ENCODE data around the gene KY. TPM values are rescaled to one million over a fixed set of nuclear protein-coding genes. Genes with fewer than 3 reads are reported as not detected.

The KY gene
- total and polyA plus RNA-seq, 2 of the 8 experiments (the other 6 are each of a cell fraction or from before 2014, with no cell fraction given): not detected

- TF ChIP-seq MAFK (IDR thresholded peaks at IDR 0.05; ENCODE audit: low read depth, low read length) (no peak), SIX5 (IDR thresholded peaks at IDR 0.05; ENCODE audit: low read depth, low read length) (no peak), YY1 (IDR thresholded peaks at IDR 0.05; ENCODE audit: low read depth, low read length) (no peak), RBBP5 (IDR thresholded peaks at IDR 0.05; ENCODE audit: borderline replicate concordance, low read depth, low read length) (no peak), TEAD4 (IDR thresholded peaks at IDR 0.05; ENCODE audit: low read depth, low read length) (no peak), KDM5A (IDR thresholded peaks at IDR 0.05; ENCODE audit: low read length) (no peak), TBP (IDR thresholded peaks at IDR 0.05; ENCODE audit: low read depth, low read length) (no peak)
These were observed 8.2 kb downstream of the KY start (continued) for GRCh38 chr3:134642445-134643149.

Measured in H1 (cell line).